ENCODE results near the gene BST1.

- no peak for TF ChIP-seq EZH2phosphoT487 (IDR thresholded peaks at IDR 0.05; ENCODE audit: unreplicated experiment)
- no peak for TF ChIP-seq POLR2AphosphoS5 (IDR thresholded peaks at IDR 0.05; ENCODE audit: low read depth)
- TF ChIP-seq CTCF (conservative IDR thresholded peaks at IDR 0.05; ENCODE audit: low read depth in 2 of 2) = no peak
- no peak for TF ChIP-seq JUNB (IDR thresholded peaks at IDR 0.05; ENCODE audit: unreplicated experiment)
- TF ChIP-seq EZH2 (IDR thresholded peaks at IDR 0.05; ENCODE audit: low read depth, unreplicated experiment) = no peak
- no peak for TF ChIP-seq CREB1 (CRISPR knock-in tag; IDR thresholded peaks at IDR 0.05; ENCODE audit: low read depth)
- no peak for TF ChIP-seq ZNF331 (CRISPR knock-in tag; IDR thresholded peaks at IDR 0.05; ENCODE audit: low read depth)
These were observed 62.5 kb downstream of the BST1 start for GRCh38 chr4:15765391-15765790.

All from GM23338 (cell line).